Neural progenitor cell (in vitro differentiated cells): ENCODE results near the gene KDM6A.

ENCODE experiments used
- CTCF ChIP-seq: fragments of 200-600 bp; sonication (generic); IDR thresholded peaks from 2 replicates; pipeline ENCODE4 v1.5.1; 2017; ENCODE audit warnings: antibody characterized with exemption, mild to moderate bottlenecking
- EZH2 ChIP-seq: fragments of 200-600 bp; sonication (generic); IDR thresholded peaks from 2 replicates; pipeline ENCODE4 v1.6.1; 2017; ENCODE audit warnings: antibody characterized with exemption, mild to moderate bottlenecking, moderate library complexity

DNA sequence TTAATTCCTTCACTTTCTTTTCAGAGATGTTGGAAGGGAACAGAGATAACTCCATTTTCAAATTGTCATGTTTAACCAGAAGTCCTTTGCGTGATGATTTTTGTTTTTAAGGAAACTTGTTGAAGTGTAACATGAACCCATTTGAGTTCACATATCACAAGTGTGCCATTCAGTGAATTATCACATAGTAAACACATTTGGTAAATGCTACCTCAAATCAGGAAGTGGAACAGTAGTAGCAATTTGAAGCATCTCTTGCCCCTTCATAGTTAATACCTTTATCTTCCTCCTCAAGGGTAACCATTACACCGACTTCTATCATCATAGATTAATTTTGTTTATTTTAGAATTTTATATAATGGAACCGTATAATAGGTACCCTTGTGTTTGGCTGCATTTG lies 35.8 kb downstream of the KDM6A start:
- no peak for TF ChIP-seq CTCF
- TF ChIP-seq EZH2: no peak
